ENCODE data around the gene UGT1A8. TPM values are rescaled to one million over a fixed set of nuclear protein-coding genes. Genes with fewer than 3 reads are reported as not detected.
"Not testable (repeated sequence)": the region's sequence is repeated elsewhere in the genome, so short reads cannot be mapped to it uniquely, and the experiment has no call there.

UGT1A8 gene
- total RNA-seq, 4 donors from 2014 or later, result 1.1 to 15.1 (median 9.4) TPM

- no peak overlapping the region for H3K4me3 ChIP-seq
- no peaks in the 10 kb centered on the region for H3K27me3 ChIP-seq
- in situ Hi-C loops (cut with MboI; ENCODE audit: low pct_ligation_motif_present in 1 of 4, low pct_unique_long_range_greater_than_20kb in 1 of 4, low sequenced_read_pairs in 3 of 4) (no loop called here), intact Hi-C loops (cut with DNase I; ENCODE audit: low total_unique reads) (no loop called here)
- DNase-seq, result no peak
- H3K4me1 ChIP-seq, result peaks cover 0 to 10% (median 4%) of the 10 kb centered on the region in 4 donors
- H3K9me3 ChIP-seq, result no peaks in the 10 kb centered on the region
- no peak overlapping the region for H3K27ac ChIP-seq
- 50 to 78% methylated on average over 1 of the region's 1 CpG for WGBS, 2 donors (ENCODE audit: low coverage in 1 of 2)
- H3K36me3 ChIP-seq, result no peaks in the 10 kb centered on the region
- TF ChIP-seq CTCF (IDR thresholded peaks at IDR 0.05) (no peak), POLR2AphosphoS5 (IDR thresholded peaks at IDR 0.05) (no peak), EP300 (IDR thresholded peaks at IDR 0.05; ENCODE audit: low read depth) (no peak), POLR2A (IDR thresholded peaks at IDR 0.05) (no peak)
Measured at GRCh38 chr2:233655043-233655442, 37.6 kb downstream of the UGT1A8 start.

GRCh38 chr2:233655943-233656342 lies 38.5 kb downstream of the UGT1A8 start:
- H3K4me3 ChIP-seq; intact Hi-C loops (cut with DNase I; ENCODE audit: low total_unique reads); H3K27me3 ChIP-seq; H3K27ac ChIP-seq; in situ Hi-C loops (cut with MboI; ENCODE audit: low pct_ligation_motif_present in 1 of 4, low pct_unique_long_range_greater_than_20kb in 1 of 4, low sequenced_read_pairs in 3 of 4); H3K36me3 ChIP-seq; H3K9me3 ChIP-seq; DNase-seq; H3K4me1 ChIP-seq: not testable (repeated sequence)
- 80 to 93% methylated on average over 1 to 3 of the region's 3 CpGs for WGBS, 2 donors (ENCODE audit: low coverage in 1 of 2)

- intact Hi-C loops (cut with DNase I; ENCODE audit: low total_unique reads), result no loop called here
- Histone ChIP-seq H3K36me3 (no peaks in the 10 kb centered on the region), H3K27me3 (no peaks in the 10 kb centered on the region), H3K9me3 (no peaks in the 10 kb centered on the region), H3K27ac (no peak overlapping the region), H3K4me1 (peaks cover 0 to under 1% (median 0%) of the 10 kb centered on the region in 4 donors), H3K4me3 (no peak overlapping the region)
- TF ChIP-seq CTCF (IDR thresholded peaks at IDR 0.05), result no peak
- no peak for TF ChIP-seq POLR2A (IDR thresholded peaks at IDR 0.05)
- no peak for TF ChIP-seq POLR2AphosphoS5 (IDR thresholded peaks at IDR 0.05)
- WGBS, 2 donors (ENCODE audit: low coverage in 1 of 2), result 40 to 75% methylated on average over 1 to 10 of the region's 10 CpGs
- in situ Hi-C loops (cut with MboI; ENCODE audit: low pct_ligation_motif_present in 1 of 4, low pct_unique_long_range_greater_than_20kb in 1 of 4, low sequenced_read_pairs in 3 of 4), result no loop called here
- no peak for DNase-seq
Measured at GRCh38 chr2:233656443-233656842, 39.0 kb downstream of the UGT1A8 start.

DNA sequence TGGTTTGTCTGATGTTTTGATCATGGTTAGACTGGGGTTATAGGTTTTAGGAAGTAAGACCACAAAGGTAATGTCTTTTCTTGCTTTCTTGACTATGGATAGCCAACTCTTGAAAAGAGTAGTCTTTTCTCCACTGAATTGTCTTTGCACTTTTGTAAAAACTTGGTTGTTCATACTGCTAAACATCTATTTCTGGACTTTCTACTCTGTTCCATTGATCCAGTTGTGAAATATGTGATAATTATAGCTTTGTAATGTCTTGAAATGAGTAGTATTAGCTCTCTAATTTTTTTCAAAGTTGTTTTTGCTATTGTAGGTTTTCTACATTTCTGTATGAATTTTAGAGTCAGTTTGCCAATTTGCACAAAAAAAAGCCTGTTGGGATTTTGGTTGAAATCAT lies 41.2 kb downstream of the UGT1A8 start:
- Histone ChIP-seq H3K27ac (no peak overlapping the region), H3K36me3 (no peaks in the 10 kb centered on the region), H3K9me3 (no peaks in the 10 kb centered on the region), H3K4me1 (no peaks in the 10 kb centered on the region), H3K4me3 (no peak overlapping the region), H3K27me3 (no peaks in the 10 kb centered on the region)
- in situ Hi-C loops (cut with MboI; ENCODE audit: low pct_ligation_motif_present in 1 of 4, low pct_unique_long_range_greater_than_20kb in 1 of 4, low sequenced_read_pairs in 3 of 4) (no loop called here), intact Hi-C loops (cut with DNase I; ENCODE audit: low total_unique reads) (no loop called here)
- TF ChIP-seq EP300 (IDR thresholded peaks at IDR 0.05; ENCODE audit: low read depth), result no peak
- TF ChIP-seq POLR2A (IDR thresholded peaks at IDR 0.05), result no peak
- no peak for TF ChIP-seq CTCF (IDR thresholded peaks at IDR 0.05)
- TF ChIP-seq POLR2AphosphoS5 (IDR thresholded peaks at IDR 0.05), result no peak
- no peak for DNase-seq

GRCh38 chr2:233663911-233664310 lies 46.5 kb downstream of the UGT1A8 start:
- no peaks in the 10 kb centered on the region for H3K4me1 ChIP-seq
- in situ Hi-C loops (cut with MboI; ENCODE audit: low pct_ligation_motif_present in 1 of 4, low pct_unique_long_range_greater_than_20kb in 1 of 4, low sequenced_read_pairs in 3 of 4), result no loop called here

More at GRCh38 chr2:233663911-233664310, 46.5 kb downstream of the UGT1A8 start:
- Histone ChIP-seq H3K27me3 (no peaks in the 10 kb centered on the region), H3K36me3 (no peaks in the 10 kb centered on the region), H3K9me3 (no peaks in the 10 kb centered on the region), H3K4me3 (no peak overlapping the region), H3K27ac (no peak overlapping the region)
- TF ChIP-seq EP300 (IDR thresholded peaks at IDR 0.05; ENCODE audit: low read depth), result no peak
- TF ChIP-seq POLR2A (IDR thresholded peaks at IDR 0.05), result no peak
- no peak for TF ChIP-seq POLR2AphosphoS5 (IDR thresholded peaks at IDR 0.05)
- TF ChIP-seq CTCF (IDR thresholded peaks at IDR 0.05), result no peak
- WGBS, 2 donors (ENCODE audit: low coverage in 1 of 2), result 22 to 55% methylated on average over 1 of the region's 1 CpG
- intact Hi-C loops (cut with DNase I; ENCODE audit: low total_unique reads), result no loop called here
- no peak for DNase-seq
